ENCODE measurements around the gene TMEM220.
"Not testable (repeated sequence)": the region's sequence is repeated elsewhere in the genome, so short reads cannot be mapped to it uniquely, and the experiment has no call there.

The TMEM220 gene

DNA sequence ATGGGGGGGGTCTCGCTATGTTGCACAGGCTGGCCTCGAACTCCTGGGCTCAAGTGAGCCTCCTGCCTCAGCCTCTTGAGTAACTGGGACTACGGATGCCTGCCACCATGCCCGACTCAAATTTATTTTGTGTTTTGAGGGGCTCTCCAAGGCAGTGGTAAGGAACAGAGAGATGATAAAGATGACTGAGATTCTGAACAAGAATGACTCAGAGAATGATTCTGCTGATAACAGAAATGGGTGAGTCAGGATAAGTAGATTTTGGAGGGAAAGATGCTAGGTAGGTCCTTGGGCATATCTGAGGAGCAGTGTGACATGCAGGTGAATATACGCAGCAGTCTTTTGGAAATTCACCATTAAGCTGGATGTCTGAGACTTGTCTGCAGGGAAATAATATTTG, 2.6 kb downstream of the TMEM220 start:
- no peak for DNase-seq

DNA sequence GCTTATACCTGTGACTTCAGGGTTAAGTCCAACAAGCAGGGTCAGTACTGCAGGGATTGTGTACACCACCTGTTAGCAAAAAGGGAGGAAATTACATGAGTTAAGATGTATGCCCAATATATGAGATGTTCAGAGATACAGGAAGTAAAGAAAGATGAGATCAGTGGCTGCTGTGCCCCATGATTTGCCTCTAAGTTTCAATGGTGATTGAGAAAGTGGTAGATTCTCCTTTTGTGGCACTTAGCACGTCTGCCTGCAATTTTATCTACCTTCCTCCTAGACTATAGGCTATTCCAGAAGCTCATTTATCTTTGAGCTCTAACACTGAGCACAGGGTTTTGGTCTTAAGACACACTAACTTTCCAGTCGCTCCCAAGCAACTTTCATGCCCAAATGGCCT, 3.6 kb downstream of the TMEM220 start:
- DNase-seq, result no peak

DNA sequence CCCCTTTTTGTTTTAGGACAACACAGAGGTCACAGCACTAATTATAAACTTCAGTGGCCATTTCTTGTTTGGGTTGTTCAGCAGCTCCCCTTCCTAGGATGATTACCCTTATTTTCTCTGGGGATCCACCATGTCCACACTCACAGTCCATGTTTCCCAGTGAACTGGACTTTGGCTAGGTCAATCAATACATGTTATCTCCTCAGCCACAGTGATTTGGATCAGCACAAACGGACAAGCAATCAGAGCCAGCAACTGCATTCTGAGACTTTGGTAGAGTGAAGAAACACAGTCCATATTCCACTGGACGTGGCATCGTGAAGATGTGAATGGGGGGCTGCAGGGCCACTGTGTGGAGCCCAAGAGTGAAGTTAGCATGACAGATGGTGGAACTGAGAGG, 4.6 kb downstream of the TMEM220 start:
- DNase-seq, result no peak

DNA sequence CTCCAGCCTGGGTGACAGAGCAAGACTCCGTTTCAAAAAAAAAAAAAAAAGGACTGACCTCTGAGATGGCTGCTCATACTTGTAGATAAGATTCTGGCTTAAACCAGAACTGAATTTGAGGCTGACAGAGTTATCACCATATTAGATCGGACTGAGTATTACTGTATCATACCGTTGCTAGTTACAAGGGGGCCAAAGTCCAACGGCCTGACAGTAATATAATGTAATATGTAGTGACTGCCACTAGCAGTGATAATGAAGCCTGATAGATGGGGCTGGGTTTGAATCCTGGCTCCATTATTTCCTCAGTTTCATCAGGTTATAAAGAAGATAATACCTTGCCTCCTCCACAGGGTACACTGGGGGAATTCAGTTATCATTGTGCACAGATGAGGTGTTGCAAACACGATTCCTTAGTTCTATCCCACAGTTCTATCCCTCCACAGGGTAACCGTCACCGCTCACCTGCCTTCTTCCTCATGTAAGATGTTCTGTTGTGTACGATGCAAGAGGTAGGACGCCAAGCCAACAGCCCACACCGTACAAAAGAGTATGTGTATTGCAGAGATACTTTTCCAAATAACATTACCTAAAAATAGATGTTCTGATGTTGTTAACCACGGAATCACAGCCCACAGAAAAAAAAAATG, 5.2 kb downstream of the TMEM220 start:
- no peak for DNase-seq

DNA sequence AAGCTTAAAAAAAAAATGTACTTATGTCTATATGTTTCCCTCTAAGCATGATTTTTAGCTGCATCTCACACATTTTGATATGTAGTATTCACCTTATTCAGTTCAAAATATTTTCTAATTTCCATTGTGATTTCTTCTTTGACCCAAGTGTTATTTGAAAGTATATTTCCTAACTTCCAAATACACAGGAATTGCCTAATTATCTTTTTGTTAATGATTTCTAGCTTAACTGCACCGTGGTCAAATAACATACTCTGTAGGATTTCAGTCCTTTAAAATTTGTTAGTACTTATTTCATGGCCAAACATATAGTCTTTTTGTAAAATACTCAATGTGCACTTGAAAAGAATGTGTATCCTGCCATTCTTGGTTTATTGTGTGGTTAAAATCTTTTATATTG, 11.3 kb downstream of the TMEM220 start:
- DNase-seq, result no peak

DNA sequence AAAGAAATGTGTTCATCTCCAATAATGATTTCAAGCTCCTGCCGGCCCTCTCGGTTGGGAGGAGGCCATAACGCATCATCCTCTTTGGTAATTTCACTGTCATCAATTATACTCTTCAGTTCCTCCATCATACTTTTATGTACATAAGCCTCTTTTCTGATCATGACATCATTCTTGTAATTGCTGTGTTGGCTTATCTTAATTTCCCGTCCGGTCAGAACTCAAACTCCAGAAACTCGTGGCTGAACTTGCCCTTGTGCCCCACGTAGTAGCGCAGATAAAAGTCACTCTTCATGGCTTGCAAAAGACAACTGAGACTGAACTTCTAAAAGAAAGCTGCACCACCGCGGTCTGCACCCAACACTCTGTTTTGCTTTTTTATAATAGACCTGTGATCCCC, 13.6 kb downstream of the TMEM220 start:
- DNase-seq, result no peak

DNA sequence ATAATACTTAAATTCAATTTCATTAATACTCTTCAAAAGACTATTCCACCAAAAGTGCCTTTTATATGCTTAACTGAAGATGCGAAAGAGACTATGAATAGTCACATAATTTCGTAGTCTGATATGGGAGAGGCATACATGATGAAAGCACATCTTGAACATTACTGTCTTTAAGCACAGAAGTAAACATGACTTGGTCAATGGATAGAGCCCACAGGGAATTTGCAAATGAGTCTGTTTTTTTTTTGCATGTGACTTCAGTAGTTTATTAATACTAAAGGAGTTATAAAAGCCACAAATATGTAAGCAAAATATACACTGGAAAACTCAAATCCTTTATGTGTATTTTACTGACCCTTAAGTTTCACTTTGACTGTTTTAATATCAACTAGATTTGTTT, 16.5 kb downstream of the TMEM220 start:
- DNase-seq, result no peak

DNA sequence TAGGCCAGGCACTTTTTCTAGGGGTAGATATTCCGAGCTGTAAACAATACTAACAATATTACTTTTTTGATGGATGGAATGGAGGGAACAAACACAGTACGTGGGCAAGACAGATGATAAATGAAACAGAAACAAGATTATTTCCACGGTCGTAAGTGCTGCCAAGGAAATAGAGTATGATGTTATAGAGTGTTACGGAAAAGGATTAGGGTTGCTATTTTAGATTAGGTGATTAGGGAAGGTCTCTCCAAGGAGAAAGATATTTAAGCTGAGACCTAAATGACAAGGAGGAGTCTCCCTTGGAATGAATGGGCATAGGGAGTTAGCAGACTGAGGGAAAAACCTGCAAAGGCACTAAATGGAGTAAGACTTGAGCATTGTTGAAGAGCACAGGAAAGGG, 24.1 kb downstream of the TMEM220 start:
- no peak for DNase-seq

DNA sequence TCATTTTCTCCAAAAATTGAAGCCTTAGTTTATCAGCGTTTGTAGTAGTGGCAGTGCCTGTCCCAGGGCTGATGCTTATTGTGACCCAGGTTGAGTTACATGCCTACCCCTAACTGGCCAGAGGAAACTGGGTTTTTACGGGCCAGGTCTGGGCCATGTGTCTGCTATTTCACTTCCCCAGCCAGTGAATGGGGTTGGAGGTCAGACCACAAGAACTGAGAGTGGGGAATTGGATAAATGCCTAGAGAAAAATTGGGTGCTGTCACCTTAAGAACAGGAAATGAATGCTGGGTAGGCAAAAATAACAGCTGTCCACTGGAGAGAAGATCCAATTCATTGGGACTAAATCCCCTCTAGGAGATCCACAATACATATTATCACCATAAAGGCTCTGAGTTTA, 27.2 kb downstream of the TMEM220 start:
- no peak for DNase-seq

DNA sequence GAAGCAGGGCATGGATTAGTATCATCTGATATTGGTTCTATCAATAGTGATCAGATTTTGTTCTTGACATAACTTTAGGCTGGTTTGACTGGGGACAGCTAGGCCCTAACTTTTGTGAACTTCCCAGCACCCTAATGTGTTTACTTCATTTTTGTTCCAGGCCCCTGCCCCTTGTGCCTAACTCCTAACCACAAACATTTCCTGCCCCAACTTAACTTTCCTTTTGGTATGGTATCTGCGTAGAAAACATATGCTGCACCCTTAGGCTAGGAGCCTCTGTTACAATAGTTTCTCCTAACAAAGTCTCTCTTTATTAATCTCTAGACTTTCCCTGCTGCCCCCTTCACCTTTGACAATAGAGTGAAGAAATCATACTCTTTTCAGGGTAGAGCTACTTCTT, 30.0 kb downstream of the TMEM220 start:
- peak; percentile 4 for DNase-seq

DNA sequence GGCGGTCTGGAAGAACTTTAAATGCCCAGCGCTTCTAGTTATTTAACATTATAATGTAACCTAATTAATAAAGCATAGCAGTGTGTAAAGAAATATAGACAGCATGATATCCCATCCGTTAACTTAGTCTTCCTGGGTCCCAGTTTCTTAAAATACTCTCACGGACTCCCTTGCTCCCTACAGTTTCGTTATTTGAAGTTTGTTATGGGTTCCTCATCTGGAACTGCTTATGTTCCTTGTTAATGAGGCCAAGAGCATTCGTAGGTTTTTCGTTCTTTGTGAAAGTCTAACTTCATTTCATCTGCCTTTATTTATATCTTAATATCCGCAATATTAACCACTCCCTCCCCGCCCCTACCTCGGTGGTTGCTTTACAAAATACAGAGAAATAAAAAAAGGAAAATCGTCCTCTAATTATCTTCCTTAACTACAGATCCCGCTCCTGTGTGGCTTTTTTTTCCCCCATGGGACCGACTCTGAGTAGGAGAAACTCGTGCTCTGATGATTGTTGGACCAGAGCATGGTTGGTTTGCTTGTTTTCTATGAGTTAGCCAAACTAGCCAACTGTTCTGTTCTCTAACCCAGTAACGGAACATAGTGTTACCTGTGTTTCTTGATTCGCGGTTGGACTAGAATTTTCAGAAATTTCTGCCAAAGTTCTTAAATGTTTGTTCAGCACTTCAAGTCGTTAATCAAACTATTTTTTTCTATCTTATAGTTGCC, 31.6 kb downstream of the TMEM220 start:
- no peak for DNase-seq

DNA sequence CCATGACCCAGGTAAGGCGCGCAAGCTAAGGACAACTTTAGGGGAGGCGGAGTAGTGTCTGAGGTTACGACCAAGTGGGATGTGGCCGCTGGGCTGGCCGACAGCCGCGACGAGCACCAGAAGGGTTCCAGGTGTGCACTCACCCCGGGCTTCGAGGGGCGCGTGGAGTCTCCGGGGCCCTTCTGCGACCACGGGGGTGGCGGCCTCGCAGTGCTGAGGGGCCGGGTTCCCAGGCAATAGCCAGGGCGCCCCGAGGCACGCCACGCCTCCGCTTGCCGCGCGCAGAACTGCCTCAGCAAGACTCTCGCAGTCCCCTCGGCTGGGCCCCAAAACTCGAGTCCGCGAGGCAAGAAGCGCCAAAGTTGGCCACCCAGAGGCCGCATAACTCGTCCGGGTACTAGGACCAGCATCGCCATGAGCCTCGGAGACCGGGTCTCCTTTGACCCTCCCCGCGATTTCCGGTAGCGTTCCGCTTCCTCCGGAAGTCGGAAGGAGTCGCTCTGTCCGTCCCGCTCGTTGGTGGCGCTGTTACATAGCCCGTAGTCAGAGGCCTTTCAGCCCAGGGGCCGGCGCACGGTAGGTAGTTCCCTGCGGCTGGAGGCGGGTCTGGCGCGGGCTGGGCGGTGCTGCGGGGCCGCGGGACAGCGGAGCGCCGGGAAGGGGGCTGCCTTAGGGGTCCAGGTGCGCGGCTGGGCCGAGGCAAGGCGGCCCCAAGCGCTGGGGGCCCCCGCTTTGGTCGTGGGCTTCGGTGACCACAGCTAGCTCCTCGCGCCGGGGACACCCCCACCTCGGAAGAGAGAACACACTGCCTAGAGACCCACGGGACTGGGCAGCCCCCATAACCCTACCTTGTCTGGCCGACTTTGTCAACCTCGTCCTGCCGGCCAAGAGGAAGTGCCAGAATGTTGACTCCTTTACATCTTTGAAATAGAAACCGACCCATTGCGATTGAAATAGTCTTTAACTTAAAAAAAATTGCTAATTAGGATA, 32.4 kb downstream of the TMEM220 start, which contains the start of the genes ADPRM and SCO1:
TSS of gene ADPRM (plus strand) at position 503 of the 990 bp plus-strand sequence. CDS start 7,333 bp downstream, outside the sequence.
TSS of gene SCO1 (minus strand) at position 442 of the 990 bp plus-strand sequence. CDS start at position 416, 26 bp downstream.
- DNase-seq, result peak; percentile 90

DNA sequence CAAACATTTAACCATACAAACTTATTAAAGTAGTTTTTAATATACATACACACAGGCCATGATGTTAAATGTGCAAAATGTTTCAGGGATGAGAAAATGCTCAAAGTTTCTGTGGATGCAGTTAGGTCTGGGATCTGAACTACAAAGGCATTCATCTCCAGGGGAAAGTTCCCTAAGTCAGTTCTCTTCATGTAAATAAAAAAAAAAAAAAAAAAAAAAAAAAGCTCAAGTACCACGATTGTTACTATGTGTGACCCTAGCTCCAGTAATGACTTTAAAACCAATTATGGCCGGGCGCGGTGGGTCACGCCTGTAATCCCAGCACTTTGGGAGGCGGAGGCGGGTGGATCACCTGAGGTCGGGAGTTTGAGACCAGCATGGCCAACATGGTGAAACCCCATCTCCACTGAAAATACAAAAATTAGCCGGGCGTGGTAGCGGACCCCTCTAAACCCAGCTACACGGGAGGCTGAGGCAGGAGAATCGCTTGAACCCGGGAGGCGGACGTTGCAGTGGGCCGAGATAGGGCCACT, 33.9 kb downstream of the TMEM220 start:
- not testable (repeated sequence) for DNase-seq

DNA sequence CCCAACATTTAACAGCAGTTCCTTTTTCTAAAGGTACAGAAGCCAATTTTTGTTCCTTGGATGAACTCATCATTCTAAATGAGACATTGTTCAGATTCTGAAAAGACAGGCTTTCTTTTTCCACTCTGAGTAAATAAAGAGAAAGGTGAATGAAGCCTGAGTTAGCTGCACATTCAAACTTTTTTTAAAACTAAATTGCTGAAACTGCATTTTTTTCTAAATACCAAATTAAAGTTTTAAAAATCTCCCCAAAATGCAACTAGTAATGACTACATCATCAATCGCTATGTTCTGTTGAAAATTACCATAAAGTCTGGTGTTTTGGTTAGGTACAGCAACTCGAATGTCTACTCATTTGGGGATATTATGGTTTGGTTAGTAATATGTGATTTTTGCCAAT, 42.3 kb downstream of the TMEM220 start:
- DNase-seq, result no peak

DNA sequence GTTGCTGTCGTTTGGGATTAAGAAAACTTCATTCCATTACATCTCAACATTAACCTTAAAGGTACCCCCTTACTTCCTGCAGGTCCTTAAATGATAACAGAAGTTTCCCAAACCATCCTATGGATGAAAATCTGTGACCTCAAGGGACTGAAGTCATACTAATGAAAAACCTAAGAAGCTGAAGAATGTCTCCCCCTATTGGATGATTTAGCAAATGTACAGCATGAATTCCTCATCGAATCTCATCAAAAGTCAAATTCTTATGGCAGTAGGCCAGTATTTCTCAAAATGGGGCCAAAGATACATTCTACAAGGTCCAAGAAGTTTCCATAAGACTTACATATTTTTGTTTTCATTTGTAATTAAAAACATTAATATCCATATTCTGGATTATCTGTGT, 46.0 kb downstream of the TMEM220 start:
- no peak for DNase-seq

DNA sequence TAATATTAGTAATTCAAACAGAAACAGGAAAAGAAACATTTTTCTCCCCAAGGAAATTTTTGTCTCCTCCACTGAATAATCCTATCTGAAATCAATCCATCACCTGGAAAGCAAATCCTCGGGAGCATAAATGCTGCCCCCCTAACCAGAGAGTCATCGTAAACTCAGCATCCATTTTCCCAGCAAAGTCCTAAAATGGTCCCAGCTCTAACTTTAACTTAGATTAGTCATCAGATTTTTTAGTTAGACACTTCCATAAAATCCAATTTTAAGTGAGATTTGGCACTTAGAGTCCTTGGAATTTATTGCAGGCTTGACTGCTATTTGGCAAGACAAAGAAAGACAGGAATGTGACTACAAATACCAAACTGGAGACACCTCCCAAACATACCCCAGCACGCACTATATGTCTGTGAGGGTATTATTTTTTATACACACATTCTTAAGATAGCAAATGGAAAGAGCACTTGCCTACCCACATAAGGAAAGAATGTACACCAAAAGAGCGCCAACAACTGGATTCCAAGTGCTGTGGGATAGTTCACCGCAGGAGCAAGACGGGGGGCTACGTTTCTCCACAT, 47.9 kb downstream of the TMEM220 start:
- no peak for DNase-seq

DNA sequence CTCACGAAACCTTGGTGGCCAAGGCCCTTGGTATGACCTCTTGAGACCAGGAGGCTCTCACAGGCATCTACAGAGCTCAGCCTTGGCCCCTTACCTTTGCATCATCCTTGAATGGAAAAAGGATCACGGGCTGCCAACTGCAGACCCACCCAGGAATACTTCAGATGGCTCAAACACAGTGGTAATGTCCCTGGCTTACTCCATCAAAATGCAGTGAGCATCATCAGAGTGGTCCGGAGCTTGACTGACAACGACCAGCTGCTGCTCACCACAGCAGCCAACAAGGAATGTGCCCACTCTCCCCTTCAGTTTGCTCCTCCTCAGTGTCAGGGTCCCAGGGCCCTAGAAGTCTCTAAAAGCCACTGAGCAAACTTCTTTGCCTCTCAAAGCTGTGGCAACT, 55.1 kb downstream of the TMEM220 start:
- DNase-seq, result no peak

DNA sequence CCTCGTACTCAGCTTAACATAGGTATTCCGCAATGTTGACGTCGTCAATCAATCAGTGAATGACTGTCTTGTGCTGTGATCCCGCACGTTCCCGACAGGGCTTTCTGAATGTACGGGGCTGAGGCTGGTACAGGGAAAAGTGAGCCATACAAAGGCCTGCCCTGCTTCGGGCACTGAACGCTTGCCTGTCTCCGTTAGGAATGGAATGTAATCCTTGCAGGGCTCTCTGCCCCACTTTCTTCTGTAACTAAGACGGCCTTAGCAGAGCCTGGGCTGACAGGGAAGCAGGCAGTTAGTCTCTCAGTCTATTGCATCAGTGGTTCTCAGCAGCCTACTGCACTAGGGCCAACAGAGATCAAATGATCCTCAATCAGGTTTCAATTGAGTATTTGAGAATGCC, 56.5 kb downstream of the TMEM220 start:
- no peak for DNase-seq

DNA sequence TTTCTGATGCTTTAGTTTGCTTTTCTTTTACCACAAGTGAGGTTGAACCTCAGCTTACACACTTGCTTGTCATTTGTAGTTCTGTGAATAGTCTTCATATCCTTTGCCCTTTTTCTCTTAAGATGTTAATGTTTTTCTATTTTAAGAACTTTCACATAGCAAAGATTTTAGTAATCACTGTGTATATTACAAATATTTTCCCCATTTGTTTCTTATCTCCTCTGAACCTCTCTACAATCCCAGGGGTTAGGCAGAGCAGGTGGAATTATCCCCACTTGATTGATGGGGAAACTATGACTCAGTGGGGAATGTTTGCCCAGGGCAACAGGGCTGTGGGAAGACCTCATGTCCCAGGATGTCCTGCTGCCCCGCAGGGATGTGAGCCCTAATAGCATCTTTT, 61.0 kb downstream of the TMEM220 start:
- DNase-seq, result no peak

DNA sequence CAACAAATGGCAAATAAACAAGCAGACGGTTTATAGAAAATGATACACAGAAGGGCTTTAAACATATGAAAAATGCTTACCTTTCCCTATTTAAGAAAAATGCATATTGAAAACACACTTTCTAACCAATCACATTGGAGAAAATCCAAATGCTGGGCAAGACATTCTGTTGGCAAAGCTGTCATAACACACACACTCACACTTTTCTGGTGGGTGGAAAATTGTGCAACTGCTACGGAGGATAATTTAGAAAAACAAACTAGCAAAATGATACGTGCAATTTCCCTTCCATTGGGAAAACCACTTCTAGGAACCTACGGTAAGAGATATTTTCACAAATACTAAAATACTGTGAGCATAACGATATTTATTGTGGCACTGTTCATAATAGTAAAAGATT, 62.9 kb downstream of the TMEM220 start:
- no peak for DNase-seq

DNA sequence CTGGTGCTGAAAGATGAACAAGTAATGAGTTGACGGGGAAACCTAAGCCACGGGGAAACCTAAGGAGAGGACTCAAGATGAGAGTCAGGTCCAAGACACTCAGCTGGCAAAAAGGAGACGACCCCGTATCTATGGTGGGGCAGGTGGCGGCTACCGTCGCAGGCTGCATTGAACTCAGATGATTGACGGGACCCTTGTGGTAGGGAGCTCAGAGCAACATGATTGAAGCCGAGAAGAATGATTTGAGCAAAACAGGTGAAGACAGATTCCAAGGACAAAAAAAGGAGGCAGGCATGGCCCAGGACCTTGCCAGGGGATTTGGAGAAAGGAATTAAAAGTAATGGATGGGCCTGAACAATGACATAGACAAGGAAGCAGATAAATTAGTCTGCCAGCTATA, 65.3 kb downstream of the TMEM220 start:
- DNase-seq, result no peak

Data from CD4-positive, alpha-beta T cell treated with Interferon gamma for 1 hour (primary cell).